Measurements from ENCODE around the gene TEN1.

DNA sequence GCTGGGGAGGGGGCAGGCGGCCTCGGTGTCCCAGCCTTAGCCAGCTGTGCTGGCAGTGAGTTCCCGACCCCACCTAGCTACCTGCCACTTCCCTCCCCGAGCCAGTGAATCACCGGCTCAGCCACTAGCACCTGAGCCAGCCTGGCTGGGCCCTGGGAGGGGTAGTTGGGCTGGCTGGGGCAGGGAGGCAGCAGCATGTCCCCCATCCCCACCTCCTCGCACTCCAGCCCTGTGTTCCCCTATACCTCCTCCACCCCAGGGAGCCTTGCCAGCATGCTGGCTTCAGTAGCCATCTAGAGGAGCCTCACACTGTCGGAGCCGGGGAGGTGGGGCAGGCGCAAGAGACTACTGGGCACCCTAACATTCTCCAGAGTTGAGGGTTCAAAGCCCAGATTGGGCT is 45.3 kb downstream of the TEN1 start:
- no peak for TF ChIP-seq POLR2AphosphoS5 (IDR thresholded peaks at IDR 0.05; ENCODE audit: borderline replicate concordance, low read depth, low read length)
- TF ChIP-seq EZH2 (IDR thresholded peaks at IDR 0.05): no peak

All from SK-N-MC (cell line).